SHP77 treated with DMSO at 0.1 percent for 48 hours (cell line): ENCODE results near the gene CACNA1I.

ENCODE experiments used
- DNase-seq: peaks from one replicate; lab custom pipeline; 2025; lab: John Stamatoyannopoulos, UW

The CACNA1I gene

DNA sequence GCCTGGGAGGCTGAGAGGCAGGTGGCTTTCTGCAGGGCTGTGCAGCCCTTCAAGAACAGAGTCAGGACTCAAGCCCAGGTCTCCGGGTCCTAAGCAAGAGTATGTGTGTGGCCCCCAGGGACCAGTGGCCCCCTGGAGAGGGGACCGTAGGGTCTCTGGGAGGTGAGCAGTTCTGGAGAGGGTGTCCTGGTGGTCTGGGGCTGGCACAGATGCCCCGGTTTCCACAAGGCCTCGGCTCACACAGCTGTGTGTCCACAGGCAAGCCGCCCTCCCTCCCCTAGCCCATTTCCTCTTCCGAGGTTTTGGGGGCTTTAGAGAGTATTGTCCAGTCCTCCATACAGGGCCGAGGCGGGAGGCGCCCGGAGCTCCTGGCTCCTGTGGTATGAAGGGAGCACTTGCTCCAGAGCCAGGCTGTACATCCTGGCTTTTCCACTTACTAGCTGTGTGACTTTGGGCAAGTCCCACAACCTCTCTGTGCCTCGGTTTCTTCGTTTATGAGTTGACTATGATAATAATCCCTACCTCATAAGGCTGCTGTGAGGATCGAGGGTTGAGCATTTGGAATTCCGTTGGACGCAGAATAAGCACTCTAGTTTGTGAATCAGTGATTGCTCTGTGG is 34.6 kb upstream of the CACNA1I start:
- no peak for DNase-seq

DNA sequence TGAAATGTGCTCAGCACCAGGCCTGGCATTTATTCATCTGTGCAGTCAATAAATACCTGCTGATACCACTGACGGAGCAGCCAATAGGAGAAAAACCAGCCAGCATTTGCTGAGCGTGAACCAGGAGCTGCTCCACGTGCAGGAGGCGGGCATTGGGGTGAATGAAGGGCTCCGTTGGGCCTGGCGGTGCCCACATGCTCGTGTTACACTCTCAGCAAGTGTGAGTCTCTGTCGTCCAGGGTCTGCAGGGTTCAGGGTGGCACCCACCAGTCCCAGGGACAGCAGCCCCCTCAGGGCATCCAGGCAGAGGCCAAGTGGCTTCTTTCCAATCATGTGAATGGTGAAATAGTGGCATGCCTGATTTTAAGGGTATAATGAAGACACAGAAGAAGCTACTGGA is 33.8 kb upstream of the CACNA1I start:
- DNase-seq, result no peak

DNA sequence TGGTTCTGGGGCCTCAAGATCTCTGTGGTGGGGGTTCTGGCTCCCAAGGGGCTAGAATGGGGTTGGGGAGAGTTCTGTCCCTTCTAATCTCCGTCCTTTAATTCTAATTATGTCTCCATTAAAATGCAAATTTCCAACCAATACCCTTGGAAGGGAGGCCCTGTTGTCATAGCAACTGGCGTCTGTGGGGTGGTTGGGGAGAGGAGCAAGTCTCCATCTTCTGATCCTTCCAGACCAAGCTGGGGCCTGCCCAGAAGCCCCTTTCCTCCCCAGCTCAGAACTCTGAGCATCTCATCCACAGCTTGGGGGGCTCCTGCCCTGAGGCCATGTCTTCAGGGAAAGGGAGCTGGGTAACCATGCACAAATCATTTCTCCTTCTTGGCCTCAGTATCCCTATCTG is 32.6 kb upstream of the CACNA1I start:
- DNase-seq, result no peak

DNA sequence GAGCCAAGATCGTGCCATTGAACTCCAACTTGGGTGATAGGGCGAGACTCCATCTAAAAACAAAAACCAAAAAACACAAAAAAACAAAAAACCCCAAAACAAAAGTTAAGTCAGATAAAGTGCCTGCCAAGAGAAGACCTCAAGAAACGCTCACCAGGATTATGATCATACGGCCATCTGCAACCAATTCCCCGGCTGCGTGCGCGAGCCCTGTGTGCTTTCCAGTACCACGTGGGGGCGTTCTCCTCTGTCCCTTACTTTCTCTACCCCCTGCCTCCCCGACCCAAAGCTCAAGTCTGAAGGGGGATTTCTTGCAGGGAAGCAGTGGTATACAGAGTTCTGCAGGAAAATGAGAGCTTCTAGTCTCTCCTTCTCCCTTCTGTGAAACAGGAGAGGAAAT is 27.5 kb upstream of the CACNA1I start:
- DNase-seq, result no peak

DNA sequence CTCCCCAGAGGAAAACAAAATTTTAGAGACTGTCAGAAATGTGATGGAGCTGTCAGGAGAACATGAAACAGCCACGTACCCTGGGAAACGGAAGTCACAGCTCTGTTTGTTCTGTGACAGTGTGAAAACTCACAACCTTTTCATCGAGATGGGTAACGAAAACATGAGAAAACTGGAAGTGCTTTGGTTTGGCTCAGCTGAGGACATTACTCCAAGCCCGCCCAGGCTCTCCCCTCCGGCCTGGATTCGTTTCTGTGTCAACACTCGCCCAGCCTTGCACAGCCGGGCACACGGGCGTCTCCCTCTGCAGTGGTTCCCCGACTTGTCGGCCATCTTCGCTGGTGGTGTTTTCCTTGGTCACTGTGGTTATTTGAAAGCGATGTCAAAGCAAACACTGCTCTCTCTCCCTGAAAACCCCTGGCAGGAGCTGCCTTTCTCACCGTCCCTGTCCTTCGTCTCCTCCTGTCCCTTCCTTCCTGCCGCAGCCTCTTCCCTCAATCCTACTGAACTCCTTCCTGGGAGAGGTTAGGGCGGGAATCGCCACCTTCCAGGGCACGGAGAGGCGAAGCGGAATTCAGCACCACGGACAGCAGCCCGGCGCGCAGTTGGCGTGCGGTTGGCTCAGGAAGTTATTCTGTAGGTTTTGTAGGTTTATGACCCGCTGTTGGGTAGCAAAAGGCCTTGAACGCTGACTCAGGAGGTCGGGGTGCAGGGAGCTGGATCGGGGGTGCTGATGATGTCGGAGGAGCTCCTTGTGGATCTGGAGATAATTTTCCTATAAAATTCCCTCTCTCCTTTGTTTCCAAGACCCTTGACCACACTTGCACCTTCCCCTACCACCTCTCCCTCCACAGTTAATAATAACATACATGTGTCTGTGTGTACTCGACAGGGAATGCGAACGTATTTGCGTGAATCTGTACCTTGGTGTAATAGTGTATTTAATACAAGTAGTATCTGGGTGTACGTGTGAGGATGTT is 24.9 kb upstream of the CACNA1I start:
- DNase-seq, result no peak

DNA sequence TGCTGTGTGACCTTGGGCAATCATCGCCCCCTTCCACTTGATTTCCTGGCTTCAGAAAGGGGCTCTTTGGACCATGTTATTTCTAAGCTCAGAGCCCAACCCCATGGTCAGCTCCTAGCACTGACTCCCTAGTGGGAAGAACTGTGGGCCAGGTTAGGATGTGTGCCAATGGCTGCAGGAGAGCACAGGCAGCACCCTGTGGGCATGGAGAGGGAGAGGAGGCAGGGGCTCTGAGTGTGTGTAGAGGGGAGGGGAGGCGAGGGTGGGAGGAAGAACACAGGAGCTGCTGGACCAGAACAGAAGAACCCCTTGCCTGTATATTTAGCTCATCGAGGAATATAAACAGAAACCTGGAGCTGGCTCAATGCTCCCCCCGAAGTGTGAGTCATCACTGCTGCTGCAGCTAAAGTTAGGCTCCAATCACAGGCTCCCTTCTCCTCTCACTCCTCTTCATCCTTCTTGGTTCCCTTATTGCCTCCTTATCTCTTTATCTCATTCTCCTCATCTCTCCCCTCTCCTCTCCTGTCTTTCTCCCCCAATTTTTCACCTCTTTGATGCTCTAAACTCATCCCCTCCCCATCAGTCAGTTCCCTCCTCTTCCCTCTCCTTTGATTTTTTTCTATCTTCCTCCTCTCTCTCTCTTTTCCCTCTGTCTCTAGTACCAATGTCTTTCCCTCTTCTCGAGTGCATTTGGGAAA is 23.5 kb upstream of the CACNA1I start:
- DNase-seq, result no peak

DNA sequence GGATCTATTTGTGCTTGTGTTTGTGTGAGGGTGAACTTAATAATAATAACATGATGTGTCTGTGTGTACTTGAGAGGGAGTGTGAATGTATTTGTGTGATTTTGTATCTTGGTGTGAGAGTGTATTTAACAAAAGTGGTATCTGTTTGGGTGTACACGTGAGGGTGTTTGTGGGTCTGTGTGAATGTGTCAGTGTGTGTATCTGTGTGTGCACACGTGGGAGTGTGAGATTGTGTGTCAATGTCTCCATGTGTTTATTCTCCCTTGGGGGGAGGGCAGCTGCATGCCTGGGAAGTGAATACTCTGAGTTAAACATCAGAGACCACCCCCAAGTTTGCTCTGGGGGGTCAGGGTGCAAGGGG is 23.0 kb upstream of the CACNA1I start:
- DNase-seq, result no peak

DNA sequence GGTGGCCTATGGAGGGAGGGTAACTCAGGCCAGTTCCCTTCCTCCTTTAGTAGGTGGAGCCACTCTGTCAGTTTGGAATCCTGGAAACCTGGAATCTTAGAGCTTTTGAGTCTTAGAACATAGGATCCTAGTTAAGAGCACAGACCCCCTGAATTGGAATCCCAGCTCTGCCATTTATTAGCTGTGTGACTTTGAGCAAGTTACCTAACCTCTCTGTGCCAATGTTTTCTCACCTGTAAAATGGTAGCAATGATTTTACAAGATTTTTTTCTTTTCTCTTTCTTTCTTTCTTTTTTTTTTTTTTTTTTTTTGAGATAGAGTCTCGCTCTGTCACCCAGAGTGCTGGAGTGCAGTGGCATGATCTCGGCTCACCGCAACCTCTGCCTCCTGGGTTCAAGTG is 17.1 kb upstream of the CACNA1I start:
- DNase-seq, result no peak

DNA sequence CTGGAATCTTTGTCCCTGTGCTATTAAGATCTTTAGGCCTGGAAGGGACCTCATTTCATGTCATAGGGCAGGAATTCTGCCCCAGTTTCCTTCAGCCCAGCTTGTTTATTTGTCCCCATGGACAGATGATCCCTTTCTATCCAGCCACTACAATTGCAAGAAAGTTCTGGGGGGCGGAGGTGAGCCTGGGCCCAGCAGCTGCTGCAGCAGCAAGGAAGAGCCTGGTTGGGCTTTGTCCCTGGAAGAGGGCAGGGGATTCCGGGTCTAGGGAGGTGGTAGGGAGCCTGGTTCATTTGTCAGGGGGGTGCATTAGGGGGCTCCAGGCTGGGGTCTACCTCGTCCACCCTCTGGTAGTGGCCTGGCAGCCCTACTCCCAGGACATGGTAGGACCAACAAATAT is 16.4 kb upstream of the CACNA1I start:
- no peak for DNase-seq

DNA sequence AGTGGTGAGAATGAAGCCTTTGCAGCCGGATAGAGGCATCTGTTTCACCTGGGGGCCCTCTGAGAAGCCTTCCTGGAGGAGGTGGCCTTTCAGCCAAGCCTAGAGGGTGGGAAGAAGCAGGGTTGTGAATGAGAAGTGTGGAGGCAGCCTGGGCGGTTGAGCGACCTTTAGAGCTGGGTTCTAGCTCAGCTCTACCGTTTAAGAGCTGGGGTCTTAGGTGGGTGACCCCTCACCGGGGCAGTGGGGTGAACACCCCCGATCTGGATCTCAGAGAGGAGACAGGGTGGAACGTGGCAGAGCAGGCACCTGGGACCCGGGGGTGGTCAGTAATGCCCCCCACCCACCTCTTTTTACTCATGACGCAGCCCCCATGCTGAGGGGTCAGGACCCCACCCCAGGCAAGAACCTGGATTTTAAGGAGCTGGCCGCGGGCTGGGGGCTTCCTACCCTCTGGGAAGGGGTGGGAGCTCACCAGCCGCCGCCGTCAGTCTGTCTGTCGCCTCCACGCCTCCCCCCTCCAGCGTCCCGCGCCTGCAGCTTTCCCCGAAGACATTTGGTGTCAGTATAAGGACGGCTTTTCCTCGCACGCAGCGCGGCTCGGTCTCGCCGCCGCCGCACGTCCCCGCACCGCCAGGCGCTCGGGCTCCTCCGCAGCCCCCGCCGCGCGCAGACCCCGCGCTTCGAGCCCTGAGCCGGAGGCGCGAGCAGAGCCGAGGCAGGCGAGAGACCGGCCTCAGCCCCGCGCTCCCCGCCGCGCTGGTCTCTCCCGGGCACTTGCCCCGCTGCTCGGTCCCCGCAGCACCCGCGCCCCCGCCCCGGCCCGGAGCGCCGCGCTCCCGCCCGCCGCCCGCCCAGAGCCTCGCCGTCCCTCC is 13.3 kb upstream of the CACNA1I start:
- DNase-seq, result no peak

DNA sequence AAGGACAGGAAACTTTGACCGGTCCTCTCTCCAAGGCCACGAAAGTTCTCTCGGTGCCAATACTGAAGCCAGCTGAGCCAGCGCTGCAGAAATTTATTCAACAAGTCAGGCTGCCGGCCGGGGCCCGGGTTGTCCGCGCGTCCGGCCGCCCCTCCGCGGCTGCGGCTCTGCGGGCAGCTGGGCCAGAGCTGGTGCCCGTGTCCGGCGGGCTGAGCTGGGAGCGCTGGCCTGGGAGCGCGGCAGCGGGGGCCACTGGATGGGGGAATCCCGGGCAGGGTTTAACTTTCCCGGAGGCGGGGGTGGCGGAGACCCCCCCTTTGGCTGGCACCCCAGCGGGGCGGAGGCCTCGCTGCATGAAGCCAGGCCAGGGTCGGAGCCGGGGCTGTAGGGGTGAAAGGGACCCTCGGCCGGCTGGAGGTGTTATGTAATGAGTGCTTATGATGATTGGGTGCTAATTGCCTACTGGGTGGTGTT is 12.3 kb upstream of the CACNA1I start:
- no peak for DNase-seq

DNA sequence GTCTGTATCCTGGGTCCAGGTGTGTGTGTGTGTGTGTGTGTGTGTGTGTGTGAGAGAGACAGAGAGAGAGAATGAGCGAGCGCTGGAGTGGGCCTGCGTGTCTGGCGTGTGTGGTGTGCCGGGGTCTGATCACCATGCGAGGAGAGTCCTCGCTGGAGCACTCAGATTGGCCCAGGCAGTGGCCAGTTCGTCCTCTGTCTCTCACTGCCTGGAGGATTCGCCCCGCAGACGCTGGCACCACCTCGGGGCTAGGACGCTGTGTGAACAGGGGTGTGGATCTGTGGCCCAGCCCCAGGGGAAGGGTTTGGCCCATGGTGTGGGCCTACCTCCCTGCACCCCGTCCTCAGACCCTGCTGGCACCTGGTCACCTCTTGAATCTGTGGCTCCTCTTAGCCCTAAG is 11.6 kb upstream of the CACNA1I start:
- DNase-seq, result no peak

DNA sequence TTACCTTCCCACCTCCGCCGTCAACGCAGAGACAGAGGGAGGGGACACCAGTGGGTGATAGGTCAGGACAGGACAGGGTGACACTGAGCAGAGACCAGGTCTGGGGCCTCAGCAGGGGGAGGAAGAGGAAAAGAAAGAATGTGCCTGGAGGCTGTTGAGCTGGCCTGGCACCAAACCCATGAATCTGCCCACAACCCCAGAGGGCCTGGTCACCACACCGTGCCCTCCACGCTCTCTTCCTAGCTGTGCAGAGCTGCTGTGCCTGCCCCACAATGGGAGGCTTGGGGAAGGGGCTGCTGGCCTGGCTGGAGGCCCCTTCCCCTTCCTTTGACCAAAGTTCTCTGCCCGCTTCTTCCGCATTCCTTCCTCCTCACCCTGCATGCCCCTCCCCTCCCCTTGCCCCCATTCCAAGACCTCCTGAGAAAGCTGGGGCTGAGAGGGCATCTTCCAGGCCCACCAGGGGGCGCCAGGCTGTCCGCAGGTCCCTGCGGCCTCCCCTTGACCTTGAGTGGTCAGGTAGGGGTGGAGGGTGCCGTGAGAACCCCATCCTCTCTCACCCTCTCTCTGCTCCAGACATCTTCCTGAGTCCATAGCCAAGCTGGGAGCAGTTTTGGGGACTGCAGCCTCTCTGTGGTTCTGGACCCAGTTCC is 11.0 kb upstream of the CACNA1I start:
- DNase-seq, result no peak

DNA sequence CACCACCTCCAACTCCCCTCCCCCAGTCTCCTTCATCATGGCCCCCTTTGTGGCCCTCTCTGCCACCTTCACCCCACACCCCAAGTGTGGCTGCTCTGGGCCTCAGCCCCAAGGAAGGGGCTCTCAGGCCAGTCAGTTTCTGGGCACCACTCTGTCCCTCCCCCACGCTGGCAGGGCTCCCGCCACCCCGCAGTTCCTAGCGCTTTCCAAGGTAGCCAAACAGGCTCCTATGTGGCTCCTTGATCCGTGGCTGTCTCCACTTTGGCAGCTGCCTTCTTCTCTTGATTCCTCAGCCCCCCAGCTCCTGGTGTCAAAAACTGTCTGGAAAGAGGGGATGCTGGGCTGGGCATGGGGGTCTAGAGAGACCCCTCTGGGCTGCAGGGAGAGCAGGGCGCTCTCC is 10.4 kb upstream of the CACNA1I start:
- DNase-seq, result no peak

DNA sequence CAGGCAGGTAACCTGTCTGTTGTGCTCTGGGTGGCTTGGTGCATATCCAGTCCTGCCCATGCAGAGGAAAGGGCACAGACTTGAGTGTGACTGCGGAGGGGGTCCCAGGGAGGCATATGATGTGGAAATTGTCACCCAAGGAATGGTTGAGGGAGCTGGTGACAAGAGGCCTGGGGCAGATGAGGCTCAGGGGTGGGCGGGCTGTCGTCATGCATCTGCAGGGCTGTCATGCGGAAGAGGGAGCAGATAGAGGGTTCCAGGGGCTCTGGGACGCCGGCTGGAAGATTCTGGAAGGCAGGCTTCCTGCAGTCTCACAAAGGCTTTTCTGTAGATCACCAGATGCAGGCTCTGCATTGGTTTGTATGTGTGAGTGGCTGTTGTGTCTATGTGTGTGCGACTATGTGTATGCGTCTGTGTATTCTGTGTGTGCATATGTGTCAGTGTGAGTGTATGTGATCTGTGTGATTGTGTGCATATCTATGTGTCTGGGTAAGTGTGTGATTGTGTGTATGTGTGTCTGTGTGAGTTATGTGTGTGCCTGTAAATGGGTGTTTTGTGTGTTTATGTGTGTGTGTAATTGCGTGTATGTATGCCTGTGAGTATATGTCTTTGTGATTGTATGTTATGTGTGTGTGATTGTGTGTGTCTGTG is 7.6 kb upstream of the CACNA1I start:
- no peak for DNase-seq

DNA sequence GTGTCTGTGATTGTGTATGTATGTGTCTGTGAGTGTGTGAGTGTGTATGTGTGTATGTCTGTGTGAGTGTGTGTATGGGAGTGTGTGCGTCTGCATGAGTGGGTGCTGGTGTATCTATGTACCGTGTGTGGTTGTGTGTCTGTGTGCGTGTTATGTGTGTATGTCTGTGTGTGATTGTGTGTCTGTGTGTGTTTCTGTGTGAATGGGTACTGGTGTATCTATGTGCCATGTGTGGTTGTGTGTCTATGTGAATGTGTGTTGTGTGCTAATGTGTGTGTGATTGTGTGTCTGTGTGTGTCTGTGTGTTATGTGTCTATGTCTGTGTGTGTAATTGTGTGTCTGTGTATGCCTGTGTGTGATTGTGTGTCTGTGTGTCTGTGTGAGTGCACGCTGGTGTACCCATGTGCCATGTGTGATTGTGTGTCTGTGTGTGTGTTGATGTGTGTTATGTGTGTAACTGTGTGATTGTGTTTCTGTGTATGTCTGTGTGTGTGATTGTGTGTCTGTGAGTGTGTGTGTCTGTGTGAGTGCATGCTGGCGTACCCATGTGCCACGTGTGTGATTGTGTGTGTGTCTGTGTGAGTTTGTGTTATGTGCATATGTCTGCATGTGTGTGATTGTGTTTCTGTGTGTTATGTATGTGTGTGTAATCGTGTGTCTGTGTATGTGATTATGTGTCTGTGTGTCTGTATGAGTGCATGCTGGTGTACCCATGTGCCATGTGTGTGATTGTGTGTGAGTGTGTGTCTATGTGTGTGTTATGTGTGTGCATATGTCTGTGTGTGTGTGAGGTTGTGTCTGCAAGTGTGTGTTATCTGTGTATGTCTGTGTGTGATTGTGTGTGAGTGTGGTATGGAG is 6.8 kb upstream of the CACNA1I start:
- no peak for DNase-seq

DNA sequence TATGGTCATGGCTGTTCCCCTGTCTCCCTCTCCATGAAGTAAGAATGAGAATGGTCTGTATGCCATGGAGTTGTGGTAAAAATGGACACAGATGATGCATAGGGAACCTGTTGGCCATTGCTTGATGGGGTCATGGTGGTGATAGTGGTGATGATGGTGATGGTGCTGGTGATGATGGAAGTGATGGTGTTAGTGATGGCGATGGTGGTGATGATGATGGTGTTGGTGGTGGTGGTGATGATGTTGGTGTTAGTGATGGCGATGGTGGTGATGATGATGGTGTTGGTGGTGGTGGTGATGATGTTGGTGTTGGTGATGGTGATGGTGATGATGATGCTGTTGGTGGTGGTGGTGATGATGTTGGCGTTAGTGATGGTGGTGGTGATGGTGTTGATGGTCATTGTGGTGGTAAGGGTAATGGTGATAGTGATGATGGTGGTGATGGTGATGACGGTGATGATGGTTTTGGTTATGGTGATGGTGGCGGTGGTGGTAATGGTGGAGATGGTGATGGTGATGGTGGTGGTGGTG is 5.1 kb upstream of the CACNA1I start:
- DNase-seq, result no peak

DNA sequence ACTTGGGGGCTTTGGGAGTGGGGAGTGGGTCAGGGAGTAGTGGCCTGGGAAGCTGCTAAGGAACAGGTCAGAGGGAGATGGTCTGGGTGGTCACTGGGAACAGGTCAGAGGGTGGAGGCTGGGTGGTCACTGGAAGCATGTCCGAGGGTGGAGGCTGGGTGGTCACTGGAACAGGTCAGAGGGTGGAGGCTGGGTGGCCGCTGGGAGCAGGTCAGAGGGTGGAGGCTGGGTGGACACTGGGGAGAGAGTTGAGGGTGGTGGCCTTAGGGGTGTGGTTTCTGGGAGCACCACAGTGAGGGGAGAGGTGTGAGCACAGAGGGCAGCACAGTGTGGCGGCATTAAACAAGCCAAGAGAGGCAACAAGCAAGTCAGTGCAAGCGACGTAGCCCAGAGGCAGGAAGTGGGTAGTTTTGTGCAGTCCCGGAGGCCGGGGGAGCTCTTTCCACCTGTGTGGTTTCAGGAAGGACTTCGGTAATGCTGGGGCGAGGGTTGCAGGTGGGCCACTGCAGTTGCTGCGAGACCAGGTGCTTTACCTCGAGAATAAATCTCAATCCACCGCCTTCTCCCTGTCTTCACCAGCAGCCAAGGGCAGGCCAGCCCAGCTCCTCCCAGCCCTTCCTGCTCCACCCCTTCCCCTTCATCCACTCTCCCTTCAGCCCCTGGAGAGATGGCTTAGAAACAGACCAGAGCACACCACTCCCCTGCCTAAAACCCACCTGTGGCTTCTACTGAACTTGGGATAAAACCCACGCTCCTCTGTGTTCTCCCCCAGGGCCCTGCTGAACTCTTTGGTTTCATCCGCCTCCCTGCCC is 3.2 kb upstream of the CACNA1I start:
- no peak for DNase-seq
